ENCODE data around the gene DHX16. TPM values are rescaled to one million over a fixed set of nuclear protein-coding genes. Genes with fewer than 3 reads are reported as not detected.
A peak's percentile ranks its signal among the peaks of the same experiment; 100 is the strongest.

Gene DHX16
- total and polyA plus RNA-seq, 9 of the 15 experiments (the other 6 are each of a cell fraction or from before 2014, with no cell fraction given), result 14.6 to 66.1 (median 47.5) TPM

GRCh38 chr6:30614044-30614842, 58.6 kb downstream of the DHX16 start (continued):
- TF ChIP-seq E4F1 (CRISPR knock-in tag; IDR thresholded peaks at IDR 0.05; ENCODE audit: borderline replicate concordance) (no peak), GTF2E2 (tag; IDR thresholded peaks at IDR 0.05) (no peak), PPARD (CRISPR knock-in tag; IDR thresholded peaks at IDR 0.05) (no peak), POLR2A (conservative IDR thresholded peaks at IDR 0.05) (peak; percentile 63), TAF9B (IDR thresholded peaks at IDR 0.05; ENCODE audit: partially characterized antibody) (no peak), ZNF764 (CRISPR knock-in tag; IDR thresholded peaks at IDR 0.05; ENCODE audit: low read depth) (no peak), ETS2 (tag; IDR thresholded peaks at IDR 0.05; ENCODE audit: borderline replicate concordance, poor library complexity, severe bottlenecking) (no peak), SMAD4 (CRISPR knock-in tag; conservative IDR thresholded peaks at IDR 0.05) (no peak), SFPQ (IDR thresholded peaks at IDR 0.05; ENCODE audit: low read depth, low read length) (no peak), ZNF561 (CRISPR knock-in tag; conservative IDR thresholded peaks at IDR 0.05) (peak; percentile 55; the same call in 1 of the 2 replicates), POLR2B (IDR thresholded peaks at IDR 0.05; ENCODE audit: low read depth, partially characterized antibody) (peak; percentile 50), MECOM (CRISPR knock-in tag; IDR thresholded peaks at IDR 0.05) (no peak), ZNF740 (CRISPR knock-in tag; IDR thresholded peaks at IDR 0.05) (no peak), ZNF740 (tag; IDR thresholded peaks at IDR 0.05) (no peak; a peak in 1 of 4 replicates), CBFA2T3 (IDR thresholded peaks at IDR 0.05) (no peak), ZNF121 (CRISPR knock-in tag; conservative IDR thresholded peaks at IDR 0.05) (no peak), NR1H2 (CRISPR knock-in tag; IDR thresholded peaks at IDR 0.05) (no peak), NEUROD1 (IDR thresholded peaks at IDR 0.05; ENCODE audit: borderline replicate concordance, low read depth, low read length, partially characterized antibody) (no peak), ZNF589 (CRISPR knock-in tag; IDR thresholded peaks at IDR 0.05; ENCODE audit: low read depth) (no peak), KDM2B (CRISPR knock-in tag; IDR thresholded peaks at IDR 0.05) (no peak), OTX1 (CRISPR knock-in tag; IDR thresholded peaks at IDR 0.05) (peak; percentile 82), ZBTB26 (CRISPR knock-in tag; IDR thresholded peaks at IDR 0.05) (peak; percentile 98)

All from K562 (cell line).